IMR-90 (cell line): Measurements from ENCODE around the gene PRM2. TPM values are rescaled to one million over a fixed set of nuclear protein-coding genes. Genes with fewer than 3 reads are reported as not detected.

Experiments
- ATAC-seq: fragments of 200-7000 bp; cut with Tn5 transposase; 2 replicates; pipeline ENCODE4 v1.9.1; 2020; ENCODE audit warnings: low read depth, mild to moderate bottlenecking, moderate library complexity
- BruUV-seq: library from RNA; stranded (reverse); fragments of 400-500 nt; replicated peaks from 2 replicates; lab custom pipeline; 2021; lab: Mats Ljungman, UMichigan
- CTCF ChIA-PET: fragments of 300-600 bp; formaldehyde crosslinking; extraction: SDS; loops from one replicate; lab custom pipeline; 2021; ENCODE audit warnings: antibody characterized with exemption; lab: Yijun Ruan, JAX
- POLR2A ChIA-PET: fragments of 300-600 bp; sonication (Branson Sonifier 250); formaldehyde crosslinking; loops from one replicate; lab custom pipeline; 2022; ENCODE audit warnings: antibody characterized with exemption; ENCODE audit not compliant: unreplicated experiment; lab: Charles Lee
- DNase-seq: peaks from one replicate; pipeline ENCODE4 v3.0.0; 2013
- H2AFZ ChIP-seq: replicated peaks from 2 replicates; pipeline ENCODE3; 2013; ENCODE audit warnings: low read length, mild to moderate bottlenecking; ENCODE audit not compliant: poor library complexity
- H2AK5ac ChIP-seq: 2 replicates; pipeline ENCODE4 v1.6.1; 2013; ENCODE audit warnings: low read depth, low read length, inconsistent platforms
- H2AK9ac ChIP-seq: replicated peaks from 2 replicates; pipeline ENCODE3; 2013; ENCODE audit warnings: mild to moderate bottlenecking, low read depth, low read length, moderate library complexity; ENCODE audit not compliant: poor library complexity
- H2BK120ac ChIP-seq: 2 replicates; pipeline ENCODE4 v1.6.1; 2013; ENCODE audit warnings: low read depth, low read length, inconsistent platforms
- H2BK15ac ChIP-seq: 3 replicates; pipeline ENCODE4 v1.6.1; 2013; ENCODE audit warnings: low read depth, low read length, inconsistent platforms
- H2BK20ac ChIP-seq: 2 replicates; pipeline ENCODE4 v1.6.1; 2013; ENCODE audit warnings: low read depth, mild to moderate bottlenecking, inconsistent platforms, low read length, moderate library complexity
- H2BK5ac ChIP-seq: 2 replicates; pipeline ENCODE4 v1.6.1; 2013; ENCODE audit warnings: mild to moderate bottlenecking, low read depth, low read length, inconsistent platforms; ENCODE audit not compliant: poor library complexity, severe bottlenecking
- H3K14ac ChIP-seq: replicated peaks from 2 replicates; pipeline ENCODE4 v1.6.1; 2013; ENCODE audit warnings: low read depth, low read length, inconsistent platforms
- H3K18ac ChIP-seq: 2 replicates; pipeline ENCODE4 v1.6.1; 2013; ENCODE audit warnings: low read depth, low read length, control low read depth
- H3K23ac ChIP-seq: 2 replicates; pipeline ENCODE4 v1.6.1; 2013; ENCODE audit warnings: low read depth, low read length, inconsistent platforms
- H3K27ac ChIP-seq: 2 replicates; pipeline ENCODE4 v1.5.1; 2013; ENCODE audit warnings: mild to moderate bottlenecking, control low read depth, low read length; ENCODE audit not compliant: insufficient read depth
- H3K27me3 ChIP-seq: 2 replicates; pipeline ENCODE4 v1.6.1; 2013; ENCODE audit warnings: low read length; ENCODE audit not compliant: control insufficient read depth, insufficient read depth
- H3K36me3 ChIP-seq: 2 replicates; pipeline ENCODE4 v1.6.1; 2013; ENCODE audit warnings: low read length, mixed read lengths; ENCODE audit not compliant: control insufficient read depth, insufficient read depth
- H3K4ac ChIP-seq: 2 replicates; pipeline ENCODE4 v1.6.1; 2013; ENCODE audit warnings: low read depth, low read length, inconsistent platforms
- H3K4me1 ChIP-seq: 2 replicates; pipeline ENCODE4 v1.6.1; 2013; ENCODE audit warnings: low read length, mixed read lengths; ENCODE audit not compliant: control insufficient read depth, insufficient read depth
- H3K4me2 ChIP-seq: 2 replicates; pipeline ENCODE4 v1.6.1; 2013; ENCODE audit warnings: low read depth, mild to moderate bottlenecking, control low read depth, low read length, moderate library complexity
- H3K4me3 ChIP-seq: 2 replicates; pipeline ENCODE4 v1.5.1; 2013; ENCODE audit warnings: low read depth, mild to moderate bottlenecking, control low read depth, low read length, moderate library complexity; ENCODE audit not compliant: insufficient read depth
- H3K56ac ChIP-seq: 2 replicates; pipeline ENCODE4 v1.6.1; 2013; ENCODE audit warnings: low read length, inconsistent platforms; ENCODE audit not compliant: insufficient read depth; ENCODE audit errors: extremely low read depth
- H3K79me1 ChIP-seq, 2 experiments: 2 replicates each; pipeline ENCODE4 v1.6.1; 2013; ENCODE audit warnings: low read length in 2 of 2, inconsistent platforms in 1 of 2, low read depth in 1 of 2
- H3K9ac ChIP-seq: 2 replicates; pipeline ENCODE4 v1.6.1; 2013; ENCODE audit warnings: low read depth, low read length, control low read depth
- H3K9me1 ChIP-seq: 2 replicates; pipeline ENCODE4 v1.6.1; 2013; ENCODE audit warnings: low read length, inconsistent platforms; ENCODE audit not compliant: insufficient read depth
- H3K9me3 ChIP-seq: 2 replicates; pipeline ENCODE4 v1.6.1; 2013; ENCODE audit warnings: low read length; ENCODE audit not compliant: control insufficient read depth, insufficient read depth
- H4K20me1 ChIP-seq: 2 replicates; pipeline ENCODE4 v1.6.1; 2013; ENCODE audit warnings: low read length, inconsistent platforms; ENCODE audit not compliant: insufficient read depth
- H4K5ac ChIP-seq: 2 replicates; pipeline ENCODE4 v1.6.1; 2013; ENCODE audit warnings: mild to moderate bottlenecking, low read depth, low read length, control low read depth
- H4K8ac ChIP-seq, 2 experiments: 2 replicates each; pipeline ENCODE4 v1.6.1; 2013; ENCODE audit warnings: low read depth in 2 of 2, low read length in 2 of 2, control low read depth in 1 of 2, inconsistent platforms in 1 of 2
- H4K91ac ChIP-seq: 2 replicates; pipeline ENCODE4 v1.6.1; 2013; ENCODE audit warnings: low read depth, low read length, inconsistent platforms; ENCODE audit not compliant: insufficient read depth
- BHLHE40 ChIP-seq: fragments of 150-350 bp; IDR thresholded peaks from 2 replicates; pipeline ENCODE4 v1.6.1; 2016; ENCODE audit warnings: mild to moderate bottlenecking, low read depth, low read length
- CEBPB ChIP-seq: IDR thresholded peaks from 2 replicates; pipeline ENCODE4 v1.6.1; 2012; ENCODE audit warnings: low read depth, low read length, improper control_type of control experiment
- CTCF ChIP-seq: conservative IDR thresholded peaks from 2 replicates; pipeline ENCODE4 v1.5.1; 2012; ENCODE audit warnings: mild to moderate bottlenecking, low read depth, low read length, improper control_type of control experiment
- ELK1 ChIP-seq: fragments of 150-350 bp; IDR thresholded peaks from 2 replicates; pipeline ENCODE4 v1.6.1; 2016; ENCODE audit warnings: low read depth, mild to moderate bottlenecking, low read length, moderate library complexity, borderline replicate concordance
- FOS ChIP-seq: fragments of 150-350 bp; IDR thresholded peaks from 2 replicates; pipeline ENCODE4 v1.6.1; 2016; ENCODE audit warnings: low read depth, low read length
- MAFK ChIP-seq: IDR thresholded peaks from 2 replicates; pipeline ENCODE4 v1.6.1; 2012; ENCODE audit warnings: low read depth, low read length, improper control_type of control experiment
- MAZ ChIP-seq: IDR thresholded peaks from 2 replicates; pipeline ENCODE4 v1.6.1; 2012; ENCODE audit warnings: low read depth, mild to moderate bottlenecking, low read length, improper control_type of control experiment, moderate library complexity, borderline replicate concordance
- MXI1 ChIP-seq: IDR thresholded peaks from 2 replicates; pipeline ENCODE4 v1.6.1; 2012; ENCODE audit warnings: low read depth, mild to moderate bottlenecking, low read length, moderate library complexity, borderline replicate concordance
- NFE2L2 ChIP-seq: fragments of 150-350 bp; IDR thresholded peaks from 2 replicates; pipeline ENCODE4 v1.6.1; 2016; ENCODE audit warnings: low read depth, mild to moderate bottlenecking, low read length
- POLR2A ChIP-seq: IDR thresholded peaks from 2 replicates; pipeline ENCODE4 v1.6.1; 2012; ENCODE audit warnings: mild to moderate bottlenecking, low read depth, low read length
- RAD21 ChIP-seq: IDR thresholded peaks from 2 replicates; pipeline ENCODE4 v1.6.1; 2012; ENCODE audit warnings: low read length, improper control_type of control experiment
- RCOR1 ChIP-seq: IDR thresholded peaks from 2 replicates; pipeline ENCODE4 v1.6.1; 2012; ENCODE audit warnings: mild to moderate bottlenecking, low read length, improper control_type of control experiment; ENCODE audit not compliant: insufficient replicate concordance
- RFX5 ChIP-seq: IDR thresholded peaks from 2 replicates; pipeline ENCODE4 v1.8.0; 2012; ENCODE audit warnings: low read depth, mild to moderate bottlenecking, low read length, moderate library complexity
- SMC3 ChIP-seq: fragments of 150-350 bp; IDR thresholded peaks from 2 replicates; pipeline ENCODE4 v1.6.1; 2016; ENCODE audit warnings: low read depth, mild to moderate bottlenecking, antibody characterized with exemption, low read length, moderate library complexity
- USF2 ChIP-seq: fragments of 150-350 bp; IDR thresholded peaks from 2 replicates; pipeline ENCODE4 v1.6.1; 2017; ENCODE audit warnings: mild to moderate bottlenecking, antibody characterized with exemption, low read length, low read depth
- WGBS, 2 experiments: methylation state at CpG; one replicate each; pipeline versions ENCODE4 v1.1.5 to v1.1.7; 2013; ENCODE audit warnings: missing lambda C conversion rate in 2 of 2; ENCODE audit not compliant: insufficient read length in 1 of 2; ENCODE audit errors: extremely low coverage in 2 of 2; 5-methylcytosine and 5-hydroxymethylcytosine counted together
- dilution Hi-C: fragments of 300-500 bp; cut with HindIII; formaldehyde crosslinking; loops from one replicate; pipeline ENCODE4 v1.14.3; 2018; ENCODE audit warnings: low sequenced_read_pairs; ENCODE audit not compliant: unreplicated experiment
- in situ Hi-C: fragments of 300-500 bp; cut with MboI; formaldehyde crosslinking; loops from 3 replicates; pipeline ENCODE4 v1.14.3; 2019; ENCODE audit warnings: low sequenced_read_pairs, inconsistent platforms, mixed read lengths
- intact Hi-C: fragments of 100-400 bp; cut with micrococcal nuclease; formaldehyde crosslinking; loops from 2 replicates; pipeline ENCODE4 v1.10.0; 2022
- polyA plus RNA-seq, 3 experiments: library from polyadenylated mRNA; depleted of rRNA; stranded (reverse); fragments of >200 nt; gene quantifications; 2 replicates each; pipeline ENCODE4 v1.2.3, GENCODE V29; 2012; ENCODE audit warnings: low replicate concordance in 1 of 3
- total RNA-seq: library from RNA; depleted of rRNA; stranded (reverse); fragments of >200 nt; gene quantifications from 2 replicates; pipeline ENCODE4 v1.2.3, GENCODE V29; 2012

The PRM2 gene
- total and polyA plus RNA-seq, 2 of the 4 experiments (the other 2 are of a cell fraction) = not detected

- ChIA-PET CTCF (no interaction called here), POLR2A (no interaction called here)
- no peak for ATAC-seq
- WGBS, 2 experiments = 100% methylated on average over 4 of the region's 7 CpGs; no CpG with 5 or more reads in 1 of the 2 experiments
- H4K20me1 ChIP-seq = no peaks in the 10 kb centered on the region
- no peak overlapping the region for H2BK120ac ChIP-seq
- no peaks in the 10 kb centered on the region for H3K4me1 ChIP-seq
- no peak overlapping the region for H4K8ac ChIP-seq
- H2BK15ac ChIP-seq = no peak overlapping the region
- intact Hi-C loops = no loop called here
- no peak overlapping the region for H2AK9ac ChIP-seq
- H3K9ac ChIP-seq = no peak overlapping the region
- no peak overlapping the region for H4K5ac ChIP-seq
- peaks cover 16% of the 10 kb centered on the region for H3K27me3 ChIP-seq
- H3K23ac ChIP-seq = no peak overlapping the region
- dilution Hi-C loops = no loop called here
- H2AK5ac ChIP-seq = peak overlapping the region; percentile 9; the same call in 1 of the 2 replicates
- H3K79me1 ChIP-seq = no peaks in the 10 kb centered on the region
- BruUV-seq = no TSS peak
- no peak overlapping the region for H2AFZ ChIP-seq
- no peak overlapping the region for H4K91ac ChIP-seq
- no peak overlapping the region for H3K27ac ChIP-seq
- no peak overlapping the region for H3K4me2 ChIP-seq
- H3K56ac ChIP-seq = no peak overlapping the region
- DNase-seq = no peak
- no peak overlapping the region for H3K14ac ChIP-seq
- no peak overlapping the region for H3K18ac ChIP-seq
- TF ChIP-seq USF2 (no peak), RAD21 (no peak), CEBPB (no peak), NFE2L2 (no peak), RFX5 (no peak), MAFK (no peak), RCOR1 (no peak), CTCF (no peak), POLR2A (no peak), MAZ (no peak), ELK1 (no peak), FOS (no peak), BHLHE40 (no peak), MXI1 (no peak), SMC3 (no peak)
- no peak overlapping the region for H2BK5ac ChIP-seq
- H2BK20ac ChIP-seq = no peak overlapping the region
- no peaks in the 10 kb centered on the region for H3K36me3 ChIP-seq
- H3K4ac ChIP-seq = no peak overlapping the region; the same call in 1 of the 2 replicates
- H3K9me1 ChIP-seq = no peaks in the 10 kb centered on the region
- H3K9me3 ChIP-seq = no peaks in the 10 kb centered on the region
- in situ Hi-C loops = no loop called here
- no peak overlapping the region for H3K4me3 ChIP-seq
Observed at GRCh38 chr16:11265124-11265523, 11.2 kb downstream of the PRM2 start.
